OCI-LY7 (cell line): Measurements from ENCODE around the gene PRR16. TPM values are rescaled to one million over a fixed set of nuclear protein-coding genes. Genes with fewer than 3 reads are reported as not detected.

Source experiments
- BruUV-seq: library from RNA; stranded (reverse); fragments of 400-500 nt; replicated peaks from 2 replicates; lab custom pipeline; 2021; lab: Mats Ljungman, UMichigan
- CTCF ChIA-PET: fragments of 300-600 bp; sonication (Branson Sonifier 250); formaldehyde crosslinking; loops from one replicate; lab custom pipeline; 2022; ENCODE audit warnings: antibody characterized with exemption; ENCODE audit not compliant: unreplicated experiment; lab: Charles Lee
- POLR2A ChIA-PET: fragments of 300-600 bp; sonication (Branson Sonifier 250); formaldehyde crosslinking; loops from one replicate; lab custom pipeline; 2022; ENCODE audit warnings: antibody characterized with exemption; lab: Charles Lee
- DNase-seq: peaks from one replicate; pipeline ENCODE4 v3.0.0-alpha.2; 2015; ENCODE audit warnings: low spot score
- H2AFZ ChIP-seq: fragments of 200-600 bp; sonication (generic), shearing (Covaris generic); 2 replicates; pipeline ENCODE4 v1.6.1; 2014; ENCODE audit warnings: mild to moderate bottlenecking, antibody characterized with exemption, low read length, moderate library complexity
- H3K27ac ChIP-seq: fragments of 200-600 bp; sonication (generic); 2 replicates; pipeline ENCODE4 v1.5.1; 2014; ENCODE audit warnings: mixed run types, low read depth, mild to moderate bottlenecking, moderate library complexity, low read length, inconsistent platforms; ENCODE audit not compliant: poor library complexity, severe bottlenecking
- H3K36me3 ChIP-seq: fragments of 200-600 bp; sonication (generic); 2 replicates; pipeline ENCODE4 v1.6.1; 2014; ENCODE audit warnings: mild to moderate bottlenecking, antibody characterized with exemption, low read length, moderate library complexity, mixed read lengths; ENCODE audit not compliant: insufficient read depth
- H3K4me1 ChIP-seq: fragments of 200-600 bp; sonication (generic); 2 replicates; pipeline ENCODE4 v1.5.1; 2014; ENCODE audit warnings: mild to moderate bottlenecking, low read length; ENCODE audit not compliant: insufficient read depth, poor library complexity, severe bottlenecking
- H3K4me2 ChIP-seq: fragments of 200-600 bp; sonication (generic); 2 replicates; pipeline ENCODE4 v1.6.1; 2014; ENCODE audit warnings: mild to moderate bottlenecking, low read length
- H3K4me3 ChIP-seq: fragments of 200-600 bp; sonication (generic); 2 replicates; pipeline ENCODE4 v1.5.1; 2014; ENCODE audit warnings: mild to moderate bottlenecking, low read depth, low read length; ENCODE audit not compliant: poor library complexity, severe bottlenecking
- H3K79me2 ChIP-seq: fragments of 200-600 bp; sonication (generic); 2 replicates; pipeline ENCODE4 v1.6.1; 2016; ENCODE audit warnings: low read depth, mild to moderate bottlenecking, low read length, moderate library complexity, mixed read lengths; ENCODE audit not compliant: insufficient read depth
- H3K9me2 ChIP-seq: fragments of 200-600 bp; sonication (generic); 2 replicates; pipeline ENCODE4 v1.6.1; 2016; ENCODE audit warnings: mild to moderate bottlenecking, low read length, mixed read lengths; ENCODE audit not compliant: insufficient read depth
- H3K9me3 ChIP-seq: fragments of 200-600 bp; sonication (generic); 2 replicates; pipeline ENCODE4 v1.6.1; 2014; ENCODE audit warnings: mild to moderate bottlenecking, mixed run types, low read length, mixed read lengths
- H4K20me1 ChIP-seq: fragments of 200-600 bp; sonication (generic); 2 replicates; pipeline ENCODE4 v1.6.1; 2014; ENCODE audit warnings: mild to moderate bottlenecking, antibody characterized with exemption, low read length, moderate library complexity, mixed read lengths; ENCODE audit not compliant: insufficient read depth
- CTCF ChIP-seq: fragments of 200-600 bp; sonication (generic); conservative IDR thresholded peaks from 2 replicates; pipeline ENCODE4 v1.5.1; 2014; ENCODE audit warnings: mild to moderate bottlenecking, antibody characterized with exemption, low read length, moderate library complexity, mixed read lengths
- EZH2phosphoT487 ChIP-seq: fragments of 200-600 bp; sonication (generic); IDR thresholded peaks from 2 replicates; pipeline ENCODE4 v1.6.1; 2018; ENCODE audit warnings: low read depth, borderline replicate concordance, mild to moderate bottlenecking, mixed run types, antibody characterized with exemption, low read length, moderate library complexity, mixed read lengths
- intact Hi-C: fragments of 100-400 bp; cut with micrococcal nuclease; formaldehyde crosslinking; loops from one replicate; pipeline ENCODE4 v1.10.0; 2022; ENCODE audit not compliant: unreplicated experiment
- total RNA-seq, 2 experiments: library from RNA; depleted of rRNA in 1 of 2; stranded (reverse); fragments of >200 nt in 1 of 2; shearing (Covaris generic) in 1 of 2; gene quantifications; 2 replicates each; pipeline ENCODE4 v1.2.3, GENCODE V29; 2014 to 2022

Gene PRR16
- total RNA-seq, 2 experiments from 2014 or later = not detected

DNA sequence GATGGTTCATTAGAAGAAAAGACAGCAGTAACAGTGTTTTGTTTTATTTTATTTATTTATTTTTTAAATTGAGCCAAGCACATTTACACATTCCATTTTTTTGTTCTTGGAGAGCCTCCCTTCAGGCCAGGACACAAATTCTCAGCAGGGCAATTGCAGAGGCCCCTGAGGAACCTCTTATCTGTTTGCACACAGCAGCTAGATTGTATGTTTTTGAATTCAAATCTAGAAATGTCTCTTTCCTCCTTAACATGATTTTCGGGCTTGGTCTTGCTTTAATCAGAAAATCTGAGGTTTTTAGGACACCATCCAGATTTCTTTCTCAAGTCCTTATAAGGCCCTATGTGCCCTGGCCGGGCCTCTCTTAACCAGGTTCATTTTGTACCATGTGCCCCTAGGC, 76.0 kb downstream of the PRR16 start:
- H3K79me2 ChIP-seq = no peaks in the 10 kb centered on the region
- no peaks in the 10 kb centered on the region for H3K36me3 ChIP-seq
- no TSS peak for BruUV-seq
- no peak overlapping the region for H3K4me2 ChIP-seq
- no peak for DNase-seq
- ChIA-PET CTCF (no interaction called here), POLR2A (no interaction called here)
- TF ChIP-seq EZH2phosphoT487 = no peak
- TF ChIP-seq CTCF = no peak
- H3K4me1 ChIP-seq = no peaks in the 10 kb centered on the region
- no peak overlapping the region for H3K4me3 ChIP-seq
- H3K9me2 ChIP-seq = no peaks in the 10 kb centered on the region
- H3K9me3 ChIP-seq = no peaks in the 10 kb centered on the region
- intact Hi-C loops = no loop called here
- no peak overlapping the region for H2AFZ ChIP-seq
- no peak overlapping the region for H3K27ac ChIP-seq
- no peaks in the 10 kb centered on the region for H4K20me1 ChIP-seq

DNA sequence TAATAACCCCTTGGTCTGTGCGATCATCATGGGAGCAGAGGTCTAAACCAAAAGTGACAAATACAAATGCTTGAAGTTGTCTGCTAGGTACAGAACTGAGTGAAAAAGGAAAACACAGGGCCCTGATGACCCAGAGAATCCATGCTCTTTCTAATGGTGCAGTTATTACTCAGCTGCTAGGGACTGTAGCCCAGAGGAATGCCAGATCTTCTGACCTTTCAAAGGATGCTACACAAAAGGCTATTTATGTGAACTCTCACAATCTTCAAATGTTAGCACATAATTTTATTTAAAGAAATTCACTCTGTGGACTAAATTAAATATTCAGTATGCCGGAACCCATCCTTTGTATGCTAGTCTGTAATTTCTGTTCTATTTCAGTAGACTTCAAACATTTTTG, 79.9 kb downstream of the PRR16 start:
- Histone ChIP-seq H3K4me1 (no peaks in the 10 kb centered on the region), H2AFZ (no peak overlapping the region), H4K20me1 (no peaks in the 10 kb centered on the region), H3K36me3 (no peaks in the 10 kb centered on the region), H3K9me3 (no peaks in the 10 kb centered on the region), H3K79me2 (no peaks in the 10 kb centered on the region), H3K4me2 (no peak overlapping the region), H3K27ac (no peak overlapping the region), H3K9me2 (no peaks in the 10 kb centered on the region), H3K4me3 (no peak overlapping the region)
- no TSS peak for BruUV-seq
- intact Hi-C loops = no loop called here
- DNase-seq = no peak
- POLR2A ChIA-PET = no interaction called here
- no peak for TF ChIP-seq EZH2phosphoT487
- TF ChIP-seq CTCF = no peak
- CTCF ChIA-PET = no interaction called here

DNA sequence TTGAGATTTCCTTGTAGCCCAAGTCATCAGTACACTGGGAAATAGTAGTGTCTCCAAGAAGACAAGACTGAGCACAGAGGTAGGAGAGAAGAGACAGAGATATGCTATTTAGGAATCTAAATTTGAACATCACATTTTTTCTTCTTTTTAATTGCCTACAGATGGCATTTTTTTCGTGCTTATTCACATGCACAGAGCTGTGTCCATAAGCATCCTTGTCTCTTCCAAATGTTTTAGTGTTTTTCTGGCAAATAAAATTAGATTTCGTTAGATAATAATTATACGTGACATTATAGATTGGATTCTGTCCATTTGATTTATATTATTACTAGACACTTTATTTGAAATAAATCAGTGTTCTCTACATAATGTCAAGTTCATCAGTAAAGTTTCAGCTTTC, 80.9 kb downstream of the PRR16 start:
- intact Hi-C loops = no loop called here
- no peak for TF ChIP-seq CTCF
- no peak for TF ChIP-seq EZH2phosphoT487
- Histone ChIP-seq H3K79me2 (no peaks in the 10 kb centered on the region), H3K4me1 (no peaks in the 10 kb centered on the region), H3K9me3 (no peaks in the 10 kb centered on the region), H3K36me3 (no peaks in the 10 kb centered on the region), H3K4me2 (no peak overlapping the region), H4K20me1 (no peaks in the 10 kb centered on the region), H2AFZ (no peak overlapping the region), H3K27ac (no peak overlapping the region), H3K4me3 (no peak overlapping the region), H3K9me2 (no peaks in the 10 kb centered on the region)
- DNase-seq = no peak
- no TSS peak for BruUV-seq
- POLR2A ChIA-PET = interaction anchor here (0.6 to 0.7 kb wide), 2 partner anchors 24 to 60 kb away, joined by 3 to 4 read pairs; no protein-coding TSS in a partner anchor
- CTCF ChIA-PET = no interaction called here
